Colon (tissue), 2 donors: ENCODE results near the gene NEK2.
"Not testable (repeated sequence)": the region's sequence is repeated elsewhere in the genome, so short reads cannot be mapped to it uniquely, and the experiment has no call there.

ENCODE experiments used
- FAIRE-seq: peaks from 2 replicates; lab custom pipeline; 2012; peaks lifted over from hg19 to GRCh38; lab: Jason Lieb, UNC
- donor health status: control.
- donor health status: control.

NEK2 gene

GRCh38 chr1:211693911-211694310 is 18.5 kb upstream of the NEK2 start:
- FAIRE-seq, result not testable (repeated sequence)

GRCh38 chr1:211688421-211688820 is 13.0 kb upstream of the NEK2 start:
- FAIRE-seq, result no peak

GRCh38 chr1:211687462-211688215 is 12.2 kb upstream of the NEK2 start:
- no peak for FAIRE-seq

- no peak for FAIRE-seq
Measured at GRCh38 chr1:211685823-211686222, 10.4 kb upstream of the NEK2 start.

GRCh38 chr1:211684791-211685190 is 9.4 kb upstream of the NEK2 start:
- no peak for FAIRE-seq

- no peak for FAIRE-seq
Measured at GRCh38 chr1:211684331-211684730, 8.9 kb upstream of the NEK2 start.

- no peak for FAIRE-seq
Measured at GRCh38 chr1:211683396-211684297, 8.2 kb upstream of the NEK2 start.

- FAIRE-seq, result not testable (repeated sequence)
Measured at GRCh38 chr1:211682186-211682585, 6.8 kb upstream of the NEK2 start.

- no peak for FAIRE-seq
Measured at GRCh38 chr1:211680752-211681327, 5.4 kb upstream of the NEK2 start.

GRCh38 chr1:211677659-211678058 is 2.2 kb upstream of the NEK2 start:
- no peak for FAIRE-seq

- no peak for FAIRE-seq
Measured at GRCh38 chr1:211676761-211677160, 1.3 kb upstream of the NEK2 start.

- FAIRE-seq, result no peak
Measured at GRCh38 chr1:211676106-211676583, 724 bp upstream of the NEK2 start.

- no peak for FAIRE-seq
Measured at GRCh38 chr1:211667065-211667617, 8.3 kb downstream of the NEK2 start.

- FAIRE-seq, result no peak
Measured at GRCh38 chr1:211660718-211661222, 14.7 kb downstream of the NEK2 start.

- no peak for FAIRE-seq
Measured at GRCh38 chr1:211656728-211657127, 18.7 kb downstream of the NEK2 start.

- no peak for FAIRE-seq
Measured at GRCh38 chr1:211654838-211655787, 20.3 kb downstream of the NEK2 start.

GRCh38 chr1:211653959-211654496 is 21.4 kb downstream of the NEK2 start:
- FAIRE-seq, result no peak

GRCh38 chr1:211653293-211653692 is 22.1 kb downstream of the NEK2 start:
- no peak for FAIRE-seq

GRCh38 chr1:211652371-211652770 is 23.1 kb downstream of the NEK2 start:
- no peak for FAIRE-seq

GRCh38 chr1:211650904-211651303 is 24.5 kb downstream of the NEK2 start:
- FAIRE-seq, result no peak
